T-helper 17 cell (primary cell): ENCODE data around the gene RPSA. TPM values are rescaled to one million over a fixed set of nuclear protein-coding genes. Genes with fewer than 3 reads are reported as not detected.
"Not testable (repeated sequence)": the region's sequence is repeated elsewhere in the genome, so short reads cannot be mapped to it uniquely, and the experiment has no call there.

Source experiments
- ATAC-seq: fragments of 150-1000 bp; cut with Tn5 transposase; 2 replicates; pipeline ENCODE4 v1.10.0; 2021; ENCODE audit warnings: mild to moderate bottlenecking, moderate library complexity
- DNase-seq, 3 donors: peaks; one replicate each; pipeline versions ENCODE4 v3.0.0 to v3.0.0-alpha.2; 2020 to 2021
- H3K9me3 ChIP-seq: one replicate; pipeline ENCODE4 v1.7.0; 2013; ENCODE audit warnings: low read length, mild to moderate bottlenecking; ENCODE audit not compliant: control insufficient read depth, poor library complexity, severe bottlenecking
- H3K27ac Mint-ChIP-seq: one replicate; pipeline ENCODE4 v1.8.0; 2022; ENCODE audit warnings: mild to moderate bottlenecking, moderate library complexity, mixed read lengths
- H3K27me3 Mint-ChIP-seq: one replicate; pipeline ENCODE4 v1.8.0; 2022; ENCODE audit warnings: mixed read lengths
- H3K36me3 Mint-ChIP-seq: one replicate; pipeline ENCODE4 v1.8.0; 2022; ENCODE audit warnings: low read depth, mixed read lengths
- H3K4me1 Mint-ChIP-seq: one replicate; pipeline ENCODE4 v1.8.0; 2022; ENCODE audit warnings: mild to moderate bottlenecking, mixed read lengths
- H3K4me3 Mint-ChIP-seq: one replicate; pipeline ENCODE4 v1.8.0; 2022; ENCODE audit warnings: mild to moderate bottlenecking, moderate library complexity, mixed read lengths
- total RNA-seq, 4 donors: library from RNA in 2 of 4; stranded (reverse) in 2 of 4; gene quantifications; one replicate each; pipeline ENCODE4 v1.2.3 and lab custom pipeline; 2022 to 2026

Gene RPSA
- total RNA-seq, 2 donors from 2014 or later = 1,939 to 2,030 TPM

- H3K27me3 Mint-ChIP-seq = no peaks in the 10 kb centered on the region
- no peaks in the 10 kb centered on the region for H3K9me3 ChIP-seq
- ATAC-seq (peak; percentile 7), DNase-seq (no peak)
- peak overlapping the region; percentile 84 for H3K27ac Mint-ChIP-seq
- H3K4me3 Mint-ChIP-seq = no peak overlapping the region
- peaks cover 10% of the 10 kb centered on the region for H3K36me3 Mint-ChIP-seq
- H3K4me1 Mint-ChIP-seq = peaks cover 22% of the 10 kb centered on the region
These were observed 9.5 kb downstream of the RPSA start for GRCh38 chr3:39415983-39416382.

DNA sequence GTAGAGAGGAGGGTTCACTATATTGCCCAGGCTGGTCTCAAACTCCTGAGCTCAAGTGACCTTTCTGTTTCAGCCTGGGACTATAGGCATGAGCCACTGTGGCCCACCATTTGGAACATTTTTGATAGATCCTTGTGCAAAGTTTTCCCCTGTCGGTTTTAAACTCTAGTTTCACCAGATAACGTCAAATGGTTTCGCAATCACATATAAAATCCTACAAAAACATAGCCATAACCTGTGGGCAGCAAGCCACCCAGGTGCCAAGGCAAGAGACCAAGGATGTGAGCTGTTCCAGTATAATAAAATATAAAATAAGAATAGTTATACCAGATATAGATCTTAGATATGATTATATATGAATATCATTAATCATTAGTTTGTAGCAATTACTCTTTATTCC lies 10.5 kb downstream of the RPSA start:
- H3K4me3 Mint-ChIP-seq, ATAC-seq, DNase-seq, H3K9me3 ChIP-seq, H3K36me3 Mint-ChIP-seq, H3K27me3 Mint-ChIP-seq, H3K27ac Mint-ChIP-seq: not testable (repeated sequence)
- H3K4me1 Mint-ChIP-seq = peaks cover 16% of the 10 kb centered on the region

DNA sequence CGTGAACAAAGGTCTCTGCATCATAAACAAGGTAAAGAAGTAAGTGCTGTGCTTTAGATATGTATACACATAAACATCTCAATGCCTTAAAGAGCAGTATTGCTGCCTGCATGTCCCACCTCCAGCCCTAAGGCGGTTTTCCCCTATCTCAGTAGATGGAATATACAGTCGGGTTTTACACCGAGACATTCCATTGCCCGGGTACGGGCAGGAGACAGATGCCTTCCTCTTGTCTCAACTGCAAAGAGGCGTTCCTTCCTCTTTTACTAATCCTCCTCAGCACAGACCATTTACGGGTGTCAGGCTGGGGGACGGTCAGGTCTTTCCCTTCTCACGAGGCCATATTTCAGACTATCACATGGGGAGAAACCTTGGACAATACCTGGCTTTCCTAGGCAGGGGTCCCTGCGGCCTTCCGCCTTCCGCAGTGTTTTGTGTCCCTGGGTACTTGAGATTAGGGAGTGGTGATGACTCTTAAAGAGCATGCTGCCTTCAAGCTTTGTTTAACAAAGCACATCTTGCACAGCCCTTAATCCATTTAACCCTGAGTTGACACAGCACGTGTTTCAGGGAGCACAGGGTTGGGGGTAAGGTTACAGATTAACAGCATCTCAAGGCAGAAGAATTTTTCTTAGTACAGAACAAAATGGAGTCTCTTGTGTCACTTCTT lies 12.2 kb downstream of the RPSA start:
- H3K27ac Mint-ChIP-seq, H3K9me3 ChIP-seq, DNase-seq, H3K36me3 Mint-ChIP-seq, H3K27me3 Mint-ChIP-seq, H3K4me3 Mint-ChIP-seq, ATAC-seq: not testable (repeated sequence)
- peaks cover 13% of the 10 kb centered on the region for H3K4me1 Mint-ChIP-seq

- H3K27me3 Mint-ChIP-seq = no peaks in the 10 kb centered on the region
- ATAC-seq = no peak
- H3K9me3 ChIP-seq = no peaks in the 10 kb centered on the region
- no peaks in the 10 kb centered on the region for H3K36me3 Mint-ChIP-seq
- H3K27ac Mint-ChIP-seq = no peak overlapping the region
- no peak overlapping the region for H3K4me3 Mint-ChIP-seq
- H3K4me1 Mint-ChIP-seq = peaks cover 6% of the 10 kb centered on the region
- no peak for DNase-seq
These were observed 13.3 kb downstream of the RPSA start for GRCh38 chr3:39419742-39420315.

- DNase-seq = no peak
- no peaks in the 10 kb centered on the region for H3K9me3 ChIP-seq
- H3K4me3 Mint-ChIP-seq = no peak overlapping the region
- H3K27ac Mint-ChIP-seq = no peak overlapping the region
- ATAC-seq = no peak
- no peaks in the 10 kb centered on the region for H3K27me3 Mint-ChIP-seq
- peaks cover 6% of the 10 kb centered on the region for H3K4me1 Mint-ChIP-seq
- no peaks in the 10 kb centered on the region for H3K36me3 Mint-ChIP-seq
These were observed 14.0 kb downstream of the RPSA start for GRCh38 chr3:39420543-39420942.

GRCh38 chr3:39423436-39423970 lies 17.0 kb downstream of the RPSA start:
- Mint-ChIP-seq H3K4me3 (no peak overlapping the region), H3K27ac (no peak overlapping the region), H3K4me1 (no peaks in the 10 kb centered on the region), H3K36me3 (no peaks in the 10 kb centered on the region), H3K27me3 (no peaks in the 10 kb centered on the region)
- DNase-seq (no peak), ATAC-seq (no peak)
- no peaks in the 10 kb centered on the region for H3K9me3 ChIP-seq

GRCh38 chr3:39426312-39426711 lies 19.8 kb downstream of the RPSA start:
- H3K4me1 Mint-ChIP-seq = no peaks in the 10 kb centered on the region
- ATAC-seq (no peak), DNase-seq (no peak)
- peaks cover 24% of the 10 kb centered on the region for H3K27me3 Mint-ChIP-seq
- no peak overlapping the region for H3K27ac Mint-ChIP-seq
- H3K4me3 Mint-ChIP-seq = no peak overlapping the region
- H3K9me3 ChIP-seq = no peaks in the 10 kb centered on the region
- H3K36me3 Mint-ChIP-seq = peaks cover 9% of the 10 kb centered on the region

- H3K4me3 Mint-ChIP-seq = no peak overlapping the region
- H3K27me3 Mint-ChIP-seq = peaks cover 28% of the 10 kb centered on the region
- H3K36me3 Mint-ChIP-seq = peaks cover 9% of the 10 kb centered on the region
- H3K9me3 ChIP-seq = no peaks in the 10 kb centered on the region
- no peaks in the 10 kb centered on the region for H3K4me1 Mint-ChIP-seq
- no peak overlapping the region for H3K27ac Mint-ChIP-seq
- ATAC-seq = no peak
- no peak for DNase-seq
These were observed 21.0 kb downstream of the RPSA start for GRCh38 chr3:39427506-39427905.

GRCh38 chr3:39428745-39429201 lies 22.3 kb downstream of the RPSA start:
- Mint-ChIP-seq H3K4me3 (no peak overlapping the region), H3K4me1 (no peaks in the 10 kb centered on the region), H3K27me3 (peaks cover 28% of the 10 kb centered on the region), H3K36me3 (peaks cover 9% of the 10 kb centered on the region), H3K27ac (no peak overlapping the region)
- DNase-seq (no peak), ATAC-seq (no peak)
- H3K9me3 ChIP-seq = no peaks in the 10 kb centered on the region

GRCh38 chr3:39429466-39429865 lies 22.9 kb downstream of the RPSA start:
- Mint-ChIP-seq H3K27ac (no peak overlapping the region), H3K4me1 (no peaks in the 10 kb centered on the region), H3K27me3 (peaks cover 28% of the 10 kb centered on the region), H3K4me3 (no peak overlapping the region), H3K36me3 (peaks cover 9% of the 10 kb centered on the region)
- no peak for ATAC-seq
- no peaks in the 10 kb centered on the region for H3K9me3 ChIP-seq
- DNase-seq = no peak

DNA sequence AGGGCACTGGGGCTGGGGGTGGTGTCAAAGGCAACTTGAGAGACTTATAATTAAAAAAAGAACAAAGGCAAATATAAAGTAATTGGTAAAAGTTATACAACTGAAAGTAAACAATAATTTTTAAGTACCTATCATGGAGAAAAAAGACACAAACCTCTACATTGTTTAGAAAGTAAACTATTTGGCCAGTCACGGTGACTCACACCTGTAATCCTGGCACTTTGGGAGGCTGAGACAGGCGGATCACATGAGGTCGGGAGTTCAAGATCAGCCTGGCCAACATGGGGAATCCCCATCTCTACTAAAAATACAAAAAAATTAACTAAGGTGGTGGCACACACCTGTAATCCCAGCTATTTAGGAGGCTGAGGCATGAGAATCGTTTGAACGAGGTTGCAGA lies 25.8 kb downstream of the RPSA start:
- DNase-seq (no peak), ATAC-seq (no peak)
- Mint-ChIP-seq H3K27ac (no peak overlapping the region), H3K27me3 (peaks cover 28% of the 10 kb centered on the region), H3K36me3 (peaks cover 9% of the 10 kb centered on the region), H3K4me3 (no peak overlapping the region), H3K4me1 (peaks cover 3% of the 10 kb centered on the region)
- no peaks in the 10 kb centered on the region for H3K9me3 ChIP-seq

GRCh38 chr3:39433642-39434041 lies 27.1 kb downstream of the RPSA start:
- Mint-ChIP-seq H3K4me3 (no peak overlapping the region), H3K27me3 (peaks cover 28% of the 10 kb centered on the region), H3K4me1 (peaks cover 3% of the 10 kb centered on the region), H3K27ac (no peak overlapping the region), H3K36me3 (peaks cover 9% of the 10 kb centered on the region)
- H3K9me3 ChIP-seq = no peaks in the 10 kb centered on the region
- no peak for DNase-seq
- no peak for ATAC-seq

GRCh38 chr3:39434574-39434973 lies 28.1 kb downstream of the RPSA start:
- Mint-ChIP-seq H3K4me3 (no peak overlapping the region), H3K4me1 (peaks cover 3% of the 10 kb centered on the region), H3K27me3 (peaks cover 22% of the 10 kb centered on the region), H3K27ac (no peak overlapping the region), H3K36me3 (peaks cover 9% of the 10 kb centered on the region)
- DNase-seq (no peak), ATAC-seq (no peak)
- H3K9me3 ChIP-seq = no peaks in the 10 kb centered on the region
